ENCODE measurements around the gene MANEA. TPM values are rescaled to one million over a fixed set of nuclear protein-coding genes. Genes with fewer than 3 reads are reported as not detected.

Gene MANEA
- total and polyA plus RNA-seq, 2 of the 4 experiments (the other 2 are of a cell fraction), result 3.9 to 9.0 TPM

- Histone ChIP-seq H2AFZ (replicated peaks; ENCODE audit: low read length, poor library complexity) (no peak overlapping the region), H3K4me1 (ENCODE audit: control insufficient read depth, insufficient read depth, low read length) (no peaks in the 10 kb centered on the region), H3K27me3 (ENCODE audit: control insufficient read depth, insufficient read depth, low read length) (no peaks in the 10 kb centered on the region), H4K91ac (ENCODE audit: insufficient read depth, low read depth, low read length) (no peak overlapping the region), H2BK15ac (ENCODE audit: low read depth, low read length) (no peak overlapping the region), H3K56ac (ENCODE audit: extremely low read depth, insufficient read depth, low read length) (no peak overlapping the region), H2AK9ac (replicated peaks; ENCODE audit: low read depth, low read length, poor library complexity) (no peak overlapping the region), H3K9me3 (ENCODE audit: control insufficient read depth, insufficient read depth, low read length) (no peaks in the 10 kb centered on the region), H4K20me1 (ENCODE audit: insufficient read depth, low read length) (no peaks in the 10 kb centered on the region), H2AK5ac (ENCODE audit: low read depth, low read length) (no peak overlapping the region), H2BK5ac (ENCODE audit: low read depth, low read length, poor library complexity, severe bottlenecking) (no peak overlapping the region), H3K18ac (ENCODE audit: low read depth, low read length) (no peak overlapping the region), H3K79me1 (ENCODE audit: low read depth in 1 of 2, low read length in 2 of 2) (peaks cover 3 to 6% of the 10 kb centered on the region in 2 experiments; a peak in 2 of 4 replicates), H3K9me1 (ENCODE audit: insufficient read depth, low read length) (0 out of 2 replicates have a peak, but pooled peaks cover 2% of the 10 kb centered on the region), H3K14ac (replicated peaks; ENCODE audit: low read depth, low read length) (no peak overlapping the region), H3K4ac (ENCODE audit: low read depth, low read length) (no peak overlapping the region), H3K4me2 (ENCODE audit: low read depth, low read length) (no peak overlapping the region), H4K5ac (ENCODE audit: low read depth, low read length) (no peak overlapping the region), H3K9ac (ENCODE audit: low read depth, low read length) (no peak overlapping the region), H2BK20ac (ENCODE audit: low read depth, low read length) (no peak overlapping the region), H3K36me3 (ENCODE audit: control insufficient read depth, insufficient read depth, low read length) (no peaks in the 10 kb centered on the region), H3K23ac (ENCODE audit: low read depth, low read length) (no peak overlapping the region), H3K4me3 (ENCODE audit: insufficient read depth, low read depth, low read length) (no peak overlapping the region), H2BK120ac (ENCODE audit: low read depth, low read length) (no peak overlapping the region), H3K27ac (ENCODE audit: insufficient read depth, low read length) (no peak overlapping the region), H4K8ac (ENCODE audit: low read depth in 2 of 2, low read length in 2 of 2) (no peak overlapping the region)
- ATAC-seq (ENCODE audit: low read depth) (no peak), DNase-seq (no peak)
- dilution Hi-C loops (cut with HindIII; ENCODE audit: low sequenced_read_pairs, unreplicated experiment), result no loop called here
- CTCF ChIA-PET, result no interaction called here
- no TSS peak for BruUV-seq (replicated peaks)
- intact Hi-C loops (cut with micrococcal nuclease), result no loop called here
- POLR2A ChIA-PET (ENCODE audit: unreplicated experiment), result no interaction called here
- in situ Hi-C loops (cut with MboI; ENCODE audit: low sequenced_read_pairs), result no loop called here
- TF ChIP-seq ELK1 (IDR thresholded peaks at IDR 0.05; ENCODE audit: borderline replicate concordance, low read depth, low read length), result no peak
- no CpG with 5 or more reads among the region's 5 CpGs for WGBS, 2 experiments (ENCODE audit: extremely low coverage in 2 of 2, insufficient read length in 1 of 2)
Measured at GRCh38 chr6:95569560-95569959, 7.8 kb upstream of the MANEA start.

All from IMR-90 (cell line).